IMR-90 (cell line): ENCODE results near the gene MKS1. TPM values are rescaled to one million over a fixed set of nuclear protein-coding genes. Genes with fewer than 3 reads are reported as not detected.
A peak's percentile ranks its signal among the peaks of the same experiment; 100 is the strongest.

Experiments
- ATAC-seq: fragments of 200-7000 bp; cut with Tn5 transposase; 2 replicates; pipeline ENCODE4 v1.9.1; 2020; ENCODE audit warnings: low read depth, mild to moderate bottlenecking, moderate library complexity
- BruUV-seq: library from RNA; stranded (reverse); fragments of 400-500 nt; replicated peaks from 2 replicates; lab custom pipeline; 2021; lab: Mats Ljungman, UMichigan
- CTCF ChIA-PET: fragments of 300-600 bp; formaldehyde crosslinking; extraction: SDS; loops from one replicate; lab custom pipeline; 2021; ENCODE audit warnings: antibody characterized with exemption; lab: Yijun Ruan, JAX
- POLR2A ChIA-PET: fragments of 300-600 bp; sonication (Branson Sonifier 250); formaldehyde crosslinking; loops from one replicate; lab custom pipeline; 2022; ENCODE audit warnings: antibody characterized with exemption; ENCODE audit not compliant: unreplicated experiment; lab: Charles Lee
- DNase-seq: peaks from one replicate; pipeline ENCODE4 v3.0.0; 2013
- H2AFZ ChIP-seq: replicated peaks from 2 replicates; pipeline ENCODE3; 2013; ENCODE audit warnings: low read length, mild to moderate bottlenecking; ENCODE audit not compliant: poor library complexity
- H2AK5ac ChIP-seq: 2 replicates; pipeline ENCODE4 v1.6.1; 2013; ENCODE audit warnings: low read depth, low read length, inconsistent platforms
- H2AK9ac ChIP-seq: replicated peaks from 2 replicates; pipeline ENCODE3; 2013; ENCODE audit warnings: mild to moderate bottlenecking, low read depth, low read length, moderate library complexity; ENCODE audit not compliant: poor library complexity
- H2BK120ac ChIP-seq: 2 replicates; pipeline ENCODE4 v1.6.1; 2013; ENCODE audit warnings: low read depth, low read length, inconsistent platforms
- H2BK15ac ChIP-seq: 3 replicates; pipeline ENCODE4 v1.6.1; 2013; ENCODE audit warnings: low read depth, low read length, inconsistent platforms
- H2BK20ac ChIP-seq: 2 replicates; pipeline ENCODE4 v1.6.1; 2013; ENCODE audit warnings: low read depth, mild to moderate bottlenecking, inconsistent platforms, low read length, moderate library complexity
- H2BK5ac ChIP-seq: 2 replicates; pipeline ENCODE4 v1.6.1; 2013; ENCODE audit warnings: mild to moderate bottlenecking, low read depth, low read length, inconsistent platforms; ENCODE audit not compliant: poor library complexity, severe bottlenecking
- H3K14ac ChIP-seq: replicated peaks from 2 replicates; pipeline ENCODE4 v1.6.1; 2013; ENCODE audit warnings: low read depth, low read length, inconsistent platforms
- H3K18ac ChIP-seq: 2 replicates; pipeline ENCODE4 v1.6.1; 2013; ENCODE audit warnings: low read depth, low read length, control low read depth
- H3K23ac ChIP-seq: 2 replicates; pipeline ENCODE4 v1.6.1; 2013; ENCODE audit warnings: low read depth, low read length, inconsistent platforms
- H3K27ac ChIP-seq: 2 replicates; pipeline ENCODE4 v1.5.1; 2013; ENCODE audit warnings: mild to moderate bottlenecking, control low read depth, low read length; ENCODE audit not compliant: insufficient read depth
- H3K27me3 ChIP-seq: 2 replicates; pipeline ENCODE4 v1.6.1; 2013; ENCODE audit warnings: low read length; ENCODE audit not compliant: control insufficient read depth, insufficient read depth
- H3K36me3 ChIP-seq: 2 replicates; pipeline ENCODE4 v1.6.1; 2013; ENCODE audit warnings: low read length, mixed read lengths; ENCODE audit not compliant: control insufficient read depth, insufficient read depth
- H3K4ac ChIP-seq: 2 replicates; pipeline ENCODE4 v1.6.1; 2013; ENCODE audit warnings: low read depth, low read length, inconsistent platforms
- H3K4me1 ChIP-seq: 2 replicates; pipeline ENCODE4 v1.6.1; 2013; ENCODE audit warnings: low read length, mixed read lengths; ENCODE audit not compliant: control insufficient read depth, insufficient read depth
- H3K4me2 ChIP-seq: 2 replicates; pipeline ENCODE4 v1.6.1; 2013; ENCODE audit warnings: low read depth, mild to moderate bottlenecking, control low read depth, low read length, moderate library complexity
- H3K4me3 ChIP-seq: 2 replicates; pipeline ENCODE4 v1.5.1; 2013; ENCODE audit warnings: low read depth, mild to moderate bottlenecking, control low read depth, low read length, moderate library complexity; ENCODE audit not compliant: insufficient read depth
- H3K56ac ChIP-seq: 2 replicates; pipeline ENCODE4 v1.6.1; 2013; ENCODE audit warnings: low read length, inconsistent platforms; ENCODE audit not compliant: insufficient read depth; ENCODE audit errors: extremely low read depth
- H3K79me1 ChIP-seq, 2 experiments: 2 replicates each; pipeline ENCODE4 v1.6.1; 2013; ENCODE audit warnings: low read length in 2 of 2, inconsistent platforms in 1 of 2, low read depth in 1 of 2
- H3K9ac ChIP-seq: 2 replicates; pipeline ENCODE4 v1.6.1; 2013; ENCODE audit warnings: low read depth, low read length, control low read depth
- H3K9me1 ChIP-seq: 2 replicates; pipeline ENCODE4 v1.6.1; 2013; ENCODE audit warnings: low read length, inconsistent platforms; ENCODE audit not compliant: insufficient read depth
- H3K9me3 ChIP-seq: 2 replicates; pipeline ENCODE4 v1.6.1; 2013; ENCODE audit warnings: low read length; ENCODE audit not compliant: control insufficient read depth, insufficient read depth
- H4K20me1 ChIP-seq: 2 replicates; pipeline ENCODE4 v1.6.1; 2013; ENCODE audit warnings: low read length, inconsistent platforms; ENCODE audit not compliant: insufficient read depth
- H4K5ac ChIP-seq: 2 replicates; pipeline ENCODE4 v1.6.1; 2013; ENCODE audit warnings: mild to moderate bottlenecking, low read depth, low read length, control low read depth
- H4K8ac ChIP-seq, 2 experiments: 2 replicates each; pipeline ENCODE4 v1.6.1; 2013; ENCODE audit warnings: low read depth in 2 of 2, low read length in 2 of 2, control low read depth in 1 of 2, inconsistent platforms in 1 of 2
- H4K91ac ChIP-seq: 2 replicates; pipeline ENCODE4 v1.6.1; 2013; ENCODE audit warnings: low read depth, low read length, inconsistent platforms; ENCODE audit not compliant: insufficient read depth
- CEBPB ChIP-seq: IDR thresholded peaks from 2 replicates; pipeline ENCODE4 v1.6.1; 2012; ENCODE audit warnings: low read depth, low read length, improper control_type of control experiment
- POLR2A ChIP-seq: IDR thresholded peaks from 2 replicates; pipeline ENCODE4 v1.6.1; 2012; ENCODE audit warnings: mild to moderate bottlenecking, low read depth, low read length
- WGBS, 2 experiments: methylation state at CpG; one replicate each; pipeline versions ENCODE4 v1.1.5 to v1.1.7; 2013; ENCODE audit warnings: missing lambda C conversion rate in 2 of 2; ENCODE audit not compliant: insufficient read length in 1 of 2; ENCODE audit errors: extremely low coverage in 2 of 2; 5-methylcytosine and 5-hydroxymethylcytosine counted together
- dilution Hi-C: fragments of 300-500 bp; cut with HindIII; formaldehyde crosslinking; loops from one replicate; pipeline ENCODE4 v1.14.3; 2018; ENCODE audit warnings: low sequenced_read_pairs; ENCODE audit not compliant: unreplicated experiment
- in situ Hi-C: fragments of 300-500 bp; cut with MboI; formaldehyde crosslinking; loops from 3 replicates; pipeline ENCODE4 v1.14.3; 2019; ENCODE audit warnings: low sequenced_read_pairs, inconsistent platforms, mixed read lengths
- intact Hi-C: fragments of 100-400 bp; cut with micrococcal nuclease; formaldehyde crosslinking; loops from 2 replicates; pipeline ENCODE4 v1.10.0; 2022
- polyA plus RNA-seq, 3 experiments: library from polyadenylated mRNA; depleted of rRNA; stranded (reverse); fragments of >200 nt; gene quantifications; 2 replicates each; pipeline ENCODE4 v1.2.3, GENCODE V29; 2012; ENCODE audit warnings: low replicate concordance in 1 of 3
- total RNA-seq: library from RNA; depleted of rRNA; stranded (reverse); fragments of >200 nt; gene quantifications from 2 replicates; pipeline ENCODE4 v1.2.3, GENCODE V29; 2012

Gene MKS1
- total and polyA plus RNA-seq, 2 of the 4 experiments (the other 2 are of a cell fraction), result 11.5 to 13.2 TPM

DNA sequence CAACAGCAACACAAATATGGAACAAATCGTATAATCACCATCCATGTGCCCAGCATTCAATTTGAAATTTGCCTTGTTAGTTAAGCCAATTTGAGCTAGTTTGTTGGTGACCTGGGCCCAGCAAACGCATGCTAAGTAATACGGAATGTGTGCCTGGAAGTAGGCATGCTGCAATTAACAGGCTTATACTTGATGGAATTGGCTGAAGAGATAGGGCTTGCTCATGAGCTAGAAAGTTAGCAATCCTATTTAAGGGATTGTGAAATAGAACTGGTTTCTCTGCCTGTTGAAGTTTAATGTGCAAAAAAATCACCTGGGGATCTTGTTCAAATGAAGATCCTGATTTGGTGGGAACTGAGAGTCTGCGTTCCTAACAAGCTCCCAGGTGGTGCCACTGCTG, 10.8 kb upstream of the MKS1 start:
- 100% methylated on average over 2 of the region's 4 CpGs; no CpG with 5 or more reads in 1 of the 2 experiments for WGBS, 2 experiments
- Histone ChIP-seq H2BK15ac (no peak overlapping the region), H3K4me1 (no peaks in the 10 kb centered on the region), H3K14ac (no peak overlapping the region), H3K9ac (no peak overlapping the region), H3K18ac (no peak overlapping the region), H3K9me3 (no peaks in the 10 kb centered on the region), H3K79me1 (no peaks in the 10 kb centered on the region), H2BK120ac (no peak overlapping the region), H3K56ac (no peak overlapping the region), H3K4ac (no peak overlapping the region), H4K8ac (no peak overlapping the region), H2BK20ac (no peak overlapping the region), H3K36me3 (no peaks in the 10 kb centered on the region), H3K9me1 (no peaks in the 10 kb centered on the region), H3K27me3 (peaks cover 2% of the 10 kb centered on the region), H4K20me1 (no peaks in the 10 kb centered on the region), H4K5ac (no peak overlapping the region), H3K27ac (no peak overlapping the region), H2AK5ac (no peak overlapping the region), H2AFZ (no peak overlapping the region), H3K23ac (no peak overlapping the region), H4K91ac (no peak overlapping the region), H3K4me2 (no peak overlapping the region), H3K4me3 (no peak overlapping the region), H2BK5ac (no peak overlapping the region), H2AK9ac (no peak overlapping the region)
- DNase-seq (no peak), ATAC-seq (no peak)
- no TSS peak for BruUV-seq
- ChIA-PET POLR2A (interaction anchor here (0.7 kb wide), 1 partner anchor 113 kb away, joined by 4 read pairs; no protein-coding TSS in a partner anchor), CTCF (no interaction called here)
- intact Hi-C loops, result no loop called here
- dilution Hi-C loops, result no loop called here
- in situ Hi-C loops, result no loop called here
- TF ChIP-seq CEBPB (0 out of 2 replicates have a peak, but pooled peaks have one; percentile 5), POLR2A (no peak)
